ENCODE data around the gene PTER.
A peak's percentile ranks its signal among the peaks of the same experiment; 100 is the strongest.

The PTER gene

GRCh38 chr10:16544591-16544990 is 107.8 kb downstream of the PTER start:
- no peak for DNase-seq

GRCh38 chr10:16545116-16545736 is 108.4 kb downstream of the PTER start:
- DNase-seq, result peak; percentile 32

- DNase-seq, result no peak
Measured at GRCh38 chr10:16547973-16548372, 111.2 kb downstream of the PTER start.

DNA sequence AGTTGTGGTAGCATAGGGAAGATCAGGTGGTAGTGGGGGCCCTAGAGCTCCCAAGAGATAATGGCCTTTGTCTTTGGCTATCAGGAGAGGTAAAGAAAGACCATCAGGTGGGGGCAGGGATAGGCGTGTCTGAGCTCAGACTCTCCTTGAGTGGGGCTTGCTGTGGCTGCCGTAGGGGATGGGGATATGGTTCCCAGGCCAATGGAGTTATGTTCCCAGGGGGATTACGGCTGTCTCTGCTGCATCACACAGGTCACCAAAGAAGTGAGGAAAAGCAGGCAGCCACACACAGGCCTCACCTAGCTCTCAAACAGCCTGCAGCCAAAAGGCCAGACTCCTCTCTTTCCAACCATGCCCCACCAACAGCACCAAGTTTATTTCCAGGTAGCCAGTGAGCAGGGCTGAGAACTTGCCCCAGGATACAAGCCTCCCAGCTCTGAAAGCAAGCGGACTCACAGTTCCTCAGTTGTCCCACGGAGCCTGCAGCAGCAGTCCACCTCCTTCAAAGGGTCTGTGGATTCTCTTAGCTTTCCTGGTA is 122.5 kb downstream of the PTER start:
- DNase-seq, result no peak

GRCh38 chr10:16562891-16563290 is 126.1 kb downstream of the PTER start:
- no peak for DNase-seq

All from fibroblast of skin of scalp (primary cell).